CD4-positive, alpha-beta T cell treated with Interleukin-6 for 4 hours (primary cell): ENCODE measurements around the gene COL20A1.
"Not testable (repeated sequence)": the region's sequence is repeated elsewhere in the genome, so short reads cannot be mapped to it uniquely, and the experiment has no call there.

Experiments
- DNase-seq: peaks from one replicate; pipeline ENCODE4 v3.0.0-alpha.2; 2020; ENCODE audit warnings: mixed read lengths

The COL20A1 gene

GRCh38 chr20:63292904-63293303 lies at the start of gene COL20A1:
Gene COL20A1, plus strand, starts transcription at chr20:63293186. Its CDS starts 1,922 bp downstream, at chr20:63295108.
- no peak for DNase-seq

DNA sequence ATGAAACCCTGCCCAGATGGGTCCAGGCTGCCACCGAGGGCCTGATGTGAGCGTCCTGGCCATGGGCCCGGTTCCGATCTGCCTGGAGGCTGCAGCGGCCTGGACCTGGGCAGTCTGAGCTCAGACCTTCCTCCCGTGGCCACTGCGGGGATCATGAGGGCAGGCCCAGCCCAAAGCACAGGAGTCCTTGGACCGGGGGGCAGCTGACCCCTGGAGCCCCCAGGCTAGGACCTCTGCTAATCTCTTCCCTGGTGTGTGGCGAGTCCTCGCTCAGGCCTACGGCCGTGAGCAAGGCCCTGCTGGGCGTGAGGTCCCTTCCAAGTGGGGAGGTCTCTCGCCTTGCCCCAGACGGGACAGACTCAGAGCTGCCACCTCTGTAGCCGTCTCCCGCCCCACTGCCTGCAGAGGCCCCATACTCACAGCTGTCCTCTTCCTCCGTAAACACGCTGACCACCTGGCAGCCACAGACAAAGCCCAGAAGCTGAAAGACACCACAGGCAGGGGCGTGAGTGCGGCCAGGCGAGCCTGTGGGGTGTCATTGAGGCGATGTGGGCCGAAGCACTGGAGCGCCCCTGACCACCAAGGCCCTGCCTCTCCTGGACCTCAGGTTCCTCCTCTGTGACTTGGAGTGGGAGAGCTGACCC lies 49.3 kb upstream of the COL20A1 start:
- no peak for DNase-seq

GRCh38 chr20:63244468-63244867 lies 48.5 kb upstream of the COL20A1 start:
- no peak for DNase-seq

DNA sequence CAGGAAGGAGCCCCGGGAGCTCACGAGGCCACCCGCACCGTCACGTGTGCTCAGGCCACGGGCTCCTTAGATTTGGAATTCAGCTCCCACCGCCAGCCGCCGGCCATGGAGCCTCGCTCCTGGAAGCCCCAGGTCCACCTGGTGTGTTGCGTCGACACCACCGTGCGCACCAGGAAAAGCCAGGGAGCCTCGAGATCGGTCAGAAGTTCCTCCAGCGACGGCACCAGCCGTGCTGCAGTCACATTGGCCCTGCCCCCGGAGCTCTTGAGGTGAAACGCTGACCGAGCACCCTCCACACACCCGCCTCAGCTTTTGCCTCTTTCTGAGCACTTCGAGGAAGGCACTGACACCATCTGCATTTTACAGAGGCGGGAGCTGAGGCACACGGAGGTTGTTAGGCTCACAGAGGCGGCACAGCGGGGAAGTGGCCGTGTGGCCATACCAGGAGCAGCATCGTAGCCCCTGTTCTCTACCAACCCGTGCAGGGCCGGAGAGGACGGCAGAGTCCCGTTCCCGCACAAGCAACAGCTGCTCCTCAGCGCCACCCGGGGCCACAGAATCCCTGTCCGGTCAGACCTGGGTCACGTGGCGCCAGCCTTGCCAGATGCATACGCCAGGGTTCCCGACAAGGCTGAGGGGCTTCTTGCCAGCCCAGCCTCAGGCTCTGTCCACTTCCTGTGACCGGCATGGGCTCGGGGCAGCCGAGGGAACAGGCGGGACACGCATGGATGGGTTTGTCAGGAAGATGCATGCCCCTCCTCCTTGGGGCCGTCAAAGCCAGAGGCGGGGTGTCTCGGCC lies 46.3 kb upstream of the COL20A1 start:
- no peak for DNase-seq

DNA sequence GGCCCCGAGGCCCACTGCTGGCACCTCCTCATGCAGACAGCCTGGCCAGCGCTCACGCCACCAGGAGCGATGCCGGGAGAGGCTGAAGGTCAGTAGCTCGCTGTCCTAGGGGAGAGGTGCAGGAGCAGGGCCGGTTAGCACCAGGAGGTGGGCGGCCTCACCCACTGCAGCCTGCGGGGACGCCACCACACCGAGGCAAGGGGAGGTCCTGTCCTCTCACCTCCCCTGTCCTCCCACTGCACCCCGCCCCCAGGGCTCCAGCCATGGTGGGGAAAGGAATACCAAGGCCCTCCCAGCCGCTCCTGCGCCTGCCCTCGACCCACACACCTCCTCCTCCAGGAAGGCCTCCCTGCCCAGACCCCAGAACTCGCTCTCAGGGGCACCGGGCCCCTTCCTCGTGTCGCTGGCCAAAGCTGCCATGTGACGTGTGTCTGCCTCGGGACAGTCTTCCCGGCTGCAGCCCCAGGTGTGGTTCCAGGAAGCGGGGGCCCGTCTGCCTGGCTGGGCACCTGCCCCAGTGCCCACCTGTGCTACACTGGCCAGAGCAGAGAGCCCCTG lies 45.2 kb upstream of the COL20A1 start:
- no peak for DNase-seq

DNA sequence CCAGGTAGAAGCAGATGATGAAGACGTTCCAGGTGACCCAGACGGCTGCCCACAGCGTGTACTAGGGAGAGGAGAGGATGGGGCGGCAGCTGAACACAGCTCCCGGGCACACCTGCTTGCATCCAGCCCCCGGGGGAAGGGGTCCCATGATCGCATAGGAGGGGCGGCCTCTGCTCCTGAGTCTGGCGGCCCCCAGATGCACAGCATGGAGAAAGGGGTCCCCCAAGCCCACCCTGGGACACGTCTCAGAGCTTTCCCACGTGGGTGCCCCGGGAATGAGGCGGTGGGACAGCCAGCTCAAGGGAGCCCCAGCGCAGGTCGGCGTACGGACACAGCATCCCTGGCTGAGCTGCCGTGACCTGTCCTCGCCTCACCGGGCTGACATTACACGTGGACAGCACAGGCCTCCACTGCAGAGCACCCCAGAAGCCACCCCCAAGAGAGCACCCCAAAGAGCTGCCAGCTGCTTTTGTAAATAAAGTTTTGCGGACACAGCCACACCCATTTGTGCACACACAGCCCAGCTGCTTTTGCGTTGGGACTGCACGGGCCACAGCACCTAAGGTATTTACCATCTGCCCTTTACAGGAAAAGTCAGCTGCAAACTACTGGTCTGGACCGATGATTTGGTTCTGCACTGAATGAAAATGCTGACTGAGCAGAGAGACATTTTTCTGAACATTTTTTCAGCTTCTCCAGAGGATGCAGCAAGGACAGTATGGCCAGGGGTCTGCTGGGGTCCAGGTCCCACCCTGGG lies 44.0 kb upstream of the COL20A1 start:
- no peak for DNase-seq

GRCh38 chr20:63249891-63250290 lies 43.1 kb upstream of the COL20A1 start:
- DNase-seq: no peak

DNA sequence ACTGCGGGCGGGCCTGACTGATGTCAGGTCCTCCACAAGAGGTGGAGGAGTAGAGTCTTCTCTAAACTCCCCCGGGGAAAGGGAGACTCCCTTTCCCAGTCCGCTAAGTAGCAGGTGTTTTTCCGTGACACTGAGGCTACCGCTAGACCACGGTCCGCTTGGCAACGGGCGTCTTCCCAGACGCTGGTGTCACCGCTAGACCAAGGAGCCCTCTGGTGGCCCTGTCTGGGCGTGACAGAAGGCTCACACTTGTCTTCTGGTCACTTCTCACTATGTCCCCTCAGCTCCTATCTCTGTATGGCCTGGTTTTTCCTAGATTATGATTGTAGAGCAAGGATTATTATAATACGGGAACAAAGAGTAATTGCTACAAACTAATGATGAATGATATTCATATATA lies 41.6 kb upstream of the COL20A1 start:
- not testable (repeated sequence) for DNase-seq

DNA sequence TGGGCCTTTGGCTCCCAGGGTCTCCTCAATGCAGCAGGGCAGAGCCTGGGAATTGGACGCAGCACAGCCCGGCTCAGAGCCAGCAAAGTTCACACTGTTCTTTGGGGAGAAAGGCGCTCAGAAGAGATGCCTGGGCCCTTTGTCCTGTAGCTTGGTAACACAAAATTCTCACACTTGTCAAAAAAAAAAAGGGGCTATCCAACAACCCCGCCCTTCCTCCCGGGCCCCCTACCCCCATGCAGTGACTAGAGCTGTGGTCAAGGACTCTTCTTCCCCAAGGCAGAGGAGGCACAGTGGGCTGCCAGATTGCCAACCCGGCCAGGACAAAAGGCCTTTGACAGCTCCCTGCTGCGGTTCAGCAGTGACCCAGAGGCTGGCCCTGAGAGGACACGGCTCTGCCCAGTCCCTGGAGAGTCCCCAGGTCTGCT lies 40.7 kb upstream of the COL20A1 start:
- no peak for DNase-seq

DNA sequence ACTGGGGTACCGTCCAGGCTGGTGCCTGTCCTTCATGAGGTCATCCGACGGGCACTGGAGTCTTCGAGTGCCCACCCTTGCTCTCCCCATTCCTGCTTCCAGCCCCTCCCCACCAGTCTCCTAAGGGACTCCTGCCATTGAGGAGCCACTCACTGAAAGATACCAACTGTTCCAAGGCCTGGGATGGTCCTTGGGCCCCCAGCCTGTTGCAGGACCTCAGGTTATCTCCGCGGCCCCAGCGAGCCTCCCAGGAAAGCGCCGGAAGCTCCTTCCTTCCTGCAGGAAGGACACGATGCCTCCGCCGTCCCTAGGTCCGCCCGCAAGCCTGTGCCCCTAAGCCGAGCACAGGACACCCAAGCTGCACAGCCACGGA lies 39.9 kb upstream of the COL20A1 start:
- no peak for DNase-seq

DNA sequence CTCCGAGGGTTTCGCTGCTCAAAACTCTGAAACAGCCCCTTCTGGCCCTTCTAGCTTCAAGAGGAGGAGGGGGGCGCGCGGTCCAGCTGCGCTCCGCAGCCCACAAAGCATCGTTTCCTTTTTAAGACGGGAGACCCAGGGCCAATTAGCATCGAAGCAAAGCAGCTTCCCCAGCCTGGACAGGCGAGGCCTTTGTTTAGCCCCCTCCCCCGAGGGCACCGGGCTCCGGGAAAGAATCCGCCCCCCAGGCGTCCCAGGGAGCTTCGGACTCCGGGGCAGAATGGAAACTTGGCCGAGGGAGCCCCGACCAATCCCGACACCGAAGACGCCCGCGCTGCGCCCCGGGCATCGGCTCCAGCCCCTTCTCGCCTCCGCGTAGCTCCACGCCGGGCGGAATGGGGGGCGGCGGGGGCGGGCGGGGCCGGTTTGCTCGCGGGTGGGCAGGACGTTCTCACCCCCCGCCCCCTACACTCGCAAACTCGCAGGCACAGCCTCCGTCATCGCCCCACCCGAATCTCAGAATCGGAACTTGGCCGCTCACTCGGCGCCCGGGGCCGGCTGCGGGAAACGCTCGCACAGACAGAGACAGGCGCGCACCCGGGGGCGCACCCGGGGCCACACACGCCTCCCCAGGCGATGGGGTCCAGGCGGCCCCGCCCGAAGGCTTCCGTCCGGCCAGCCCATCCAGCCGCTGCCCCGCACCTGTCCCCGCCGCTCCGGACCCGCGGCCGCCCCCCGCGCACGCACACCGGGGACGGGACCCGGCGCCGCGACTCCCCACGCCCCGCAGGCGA lies 39.4 kb upstream of the COL20A1 start:
- no peak for DNase-seq

DNA sequence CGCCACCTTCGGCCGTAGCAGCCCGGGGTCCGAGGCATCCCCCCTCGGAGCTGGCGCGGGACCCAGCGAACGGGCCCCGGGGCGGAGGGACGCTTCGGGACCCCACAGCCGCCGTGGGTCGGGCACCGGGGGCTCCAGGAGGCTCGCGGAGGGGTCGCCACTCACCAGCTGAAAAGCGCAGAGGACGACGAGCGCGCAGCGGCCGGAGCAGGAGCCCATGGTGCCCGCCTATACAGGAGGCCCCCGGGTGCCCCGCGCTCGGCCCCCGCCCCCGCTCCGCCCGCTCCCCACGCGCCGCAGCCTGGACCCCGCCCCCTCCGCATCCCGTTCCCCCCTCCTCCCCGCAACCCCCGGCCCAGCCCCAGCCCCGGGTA lies 38.8 kb upstream of the COL20A1 start, which contains the start of gene NKAIN4:
TSS of gene NKAIN4 (minus strand) at position 232 of the 374 bp plus-strand sequence. CDS start at position 219, 13 bp downstream.
- DNase-seq: no peak

DNA sequence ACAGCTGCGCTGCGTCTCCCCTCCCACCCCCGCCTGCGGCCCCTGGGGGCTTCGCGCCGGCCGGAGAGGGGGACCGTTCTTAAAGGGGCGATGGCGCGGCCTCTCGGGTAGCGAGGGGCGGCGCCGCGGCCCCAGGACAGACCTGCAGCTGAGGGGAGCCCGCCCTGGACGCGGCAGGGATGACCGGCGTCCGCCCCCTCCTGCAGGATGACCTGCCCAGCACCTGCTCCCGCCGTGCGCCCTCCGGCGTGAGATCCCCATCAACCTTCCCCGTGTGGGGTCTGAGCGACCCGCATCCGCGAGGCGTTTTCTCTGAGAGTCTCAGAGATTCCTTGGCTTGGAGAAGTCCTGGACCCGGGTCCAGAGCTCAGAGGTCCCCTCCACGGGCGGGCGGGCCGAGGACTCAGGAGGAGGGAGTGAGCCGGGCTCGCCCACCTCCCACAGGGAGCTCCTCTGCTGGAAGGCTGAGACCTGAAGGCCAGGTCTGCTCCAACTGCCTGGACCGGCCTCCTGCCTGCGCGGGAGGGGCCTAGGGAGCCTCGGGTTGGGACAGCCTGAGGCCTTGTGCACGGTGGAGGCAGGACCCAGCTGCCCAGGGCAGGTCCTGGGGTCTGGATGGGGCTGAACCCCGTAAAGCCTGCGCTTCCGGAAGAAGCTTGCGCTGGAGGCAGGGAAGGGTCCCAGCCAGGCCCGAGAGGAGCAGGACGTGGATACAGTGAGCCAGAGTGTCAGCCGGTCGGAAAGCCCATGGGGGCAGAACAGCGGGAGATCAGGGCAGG lies 38.2 kb upstream of the COL20A1 start:
- DNase-seq: no peak

GRCh38 chr20:63255931-63256704 lies 36.9 kb upstream of the COL20A1 start:
- DNase-seq: no peak

DNA sequence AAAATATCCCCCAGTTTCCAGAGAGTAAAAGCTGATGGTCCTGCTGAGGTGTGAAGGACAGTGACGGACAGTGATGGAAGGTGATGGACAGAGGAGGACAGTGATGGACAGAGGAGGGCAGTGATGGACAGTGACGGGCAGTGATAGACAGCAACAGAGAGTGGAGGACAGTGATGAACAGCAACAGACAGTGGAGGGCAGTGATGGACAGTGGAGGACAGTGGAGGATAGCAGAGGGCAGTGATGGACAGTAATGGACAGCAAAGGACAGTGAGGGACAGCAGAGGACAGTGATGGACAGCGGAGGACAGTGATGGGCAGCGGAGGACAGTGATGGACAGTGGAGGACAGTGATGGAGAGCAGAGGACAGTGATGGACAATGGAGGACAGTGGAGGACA lies 36.0 kb upstream of the COL20A1 start:
- no peak for DNase-seq

DNA sequence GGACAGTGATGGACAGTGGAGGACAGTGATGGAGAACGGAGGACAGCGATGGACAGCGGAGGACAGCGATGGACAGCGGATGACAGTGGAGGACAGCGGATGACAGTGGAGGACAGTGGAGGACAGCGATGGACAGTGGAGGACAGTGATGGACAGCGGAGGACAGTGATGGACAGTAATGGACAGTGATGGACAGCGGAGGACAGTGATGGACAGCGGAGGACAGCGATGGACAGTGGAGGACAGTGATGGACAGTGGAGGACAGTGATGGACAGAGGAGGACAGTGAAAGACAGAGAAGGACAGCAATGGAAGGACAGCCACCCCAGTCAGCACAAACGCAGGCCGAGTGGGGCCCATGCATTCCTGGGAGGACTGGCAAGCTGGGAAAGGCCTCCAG lies 35.4 kb upstream of the COL20A1 start:
- no peak for DNase-seq

- no peak for DNase-seq
Observed at GRCh38 chr20:63258781-63259180, 34.2 kb upstream of the COL20A1 start.

DNA sequence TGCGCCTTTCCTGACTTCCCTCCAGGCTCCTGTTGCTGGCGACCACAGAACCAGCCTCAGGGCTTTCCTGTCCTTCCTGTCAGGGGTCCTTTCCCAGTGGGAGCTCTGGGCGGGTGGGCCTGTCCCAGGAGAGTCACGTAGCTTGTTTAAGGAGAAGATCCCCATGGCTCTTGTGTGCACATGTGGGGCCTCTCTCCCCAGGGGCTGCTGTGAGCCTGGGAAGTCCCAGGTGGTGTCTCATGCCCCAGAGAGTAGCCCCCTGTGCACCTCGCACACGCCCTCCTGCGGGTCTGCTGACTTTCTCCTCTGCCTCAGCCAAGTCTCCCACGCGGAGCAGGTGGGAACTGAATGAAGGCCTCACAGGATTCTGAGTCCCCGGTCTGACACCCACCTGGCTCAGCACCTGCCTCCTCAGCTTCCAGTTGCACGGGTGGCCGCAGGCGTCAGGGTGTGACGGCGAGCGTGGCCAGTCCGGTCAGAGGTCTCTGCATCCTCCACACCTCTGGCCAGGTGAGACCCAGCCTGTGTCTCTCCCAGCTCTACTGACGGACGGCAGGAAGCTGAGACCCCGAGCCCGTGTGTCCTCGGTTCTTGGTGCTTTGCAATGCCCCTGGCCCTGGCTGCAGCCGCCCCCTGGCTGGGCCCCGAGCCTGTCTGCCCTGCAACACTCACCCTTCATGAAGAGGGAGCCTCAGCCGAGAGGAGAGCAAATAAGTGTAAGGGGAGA lies 33.1 kb upstream of the COL20A1 start:
- no peak for DNase-seq

DNA sequence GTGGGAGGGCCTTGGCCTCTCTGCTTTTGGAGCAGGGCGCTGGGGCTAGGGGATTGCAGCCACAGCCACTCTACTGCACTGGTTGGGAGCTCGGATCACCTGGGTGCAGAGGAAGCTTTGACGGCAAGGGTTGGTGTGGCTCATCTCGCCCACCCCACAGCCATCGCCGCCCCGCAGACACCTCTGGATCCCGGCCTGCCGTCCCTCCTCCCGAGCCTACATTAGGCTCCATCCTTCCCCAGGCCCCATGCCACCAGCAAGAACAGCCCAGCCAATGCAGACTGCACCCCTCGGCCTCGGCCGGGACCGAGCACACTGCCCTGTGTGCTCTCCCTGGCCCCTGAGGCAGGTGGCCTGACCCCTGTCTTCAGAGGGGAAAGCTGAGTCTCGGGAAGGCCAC lies 32.5 kb upstream of the COL20A1 start:
- DNase-seq: no peak
